ENCODE results near the gene MAD1L1.

MAD1L1 gene

GRCh38 chr7:2186166-2186565, 46.6 kb downstream of the MAD1L1 start:
- H3K9me3 ChIP-seq (ENCODE audit: control insufficient read depth, insufficient read depth, low read length) = 0 out of 2 replicates have a peak, but pooled peaks cover 9% of the 10 kb centered on the region
- no peaks in the 10 kb centered on the region for H3K4me1 ChIP-seq (ENCODE audit: control insufficient read depth, insufficient read depth, low read length)
- H3K27me3 ChIP-seq (ENCODE audit: control insufficient read depth, insufficient read depth, low read length) = no peaks in the 10 kb centered on the region
- no peak overlapping the region for H3K4me3 ChIP-seq (ENCODE audit: low read depth, low read length)
- H3K9ac ChIP-seq (ENCODE audit: low read depth, low read length) = no peak overlapping the region
- H3K27ac ChIP-seq (ENCODE audit: low read depth, low read length) = no peak overlapping the region
- no peaks in the 10 kb centered on the region; the same call in 1 of the 2 replicates for H3K36me3 ChIP-seq (ENCODE audit: control insufficient read depth, insufficient read depth, low read length)

GRCh38 chr7:2185715-2186114, 47.0 kb downstream of the MAD1L1 start:
- H3K4me3 ChIP-seq (ENCODE audit: low read depth, low read length) = no peak overlapping the region
- no peaks in the 10 kb centered on the region; the same call in 1 of the 2 replicates for H3K36me3 ChIP-seq (ENCODE audit: control insufficient read depth, insufficient read depth, low read length)
- no peaks in the 10 kb centered on the region for H3K4me1 ChIP-seq (ENCODE audit: control insufficient read depth, insufficient read depth, low read length)
- no peak overlapping the region for H3K9ac ChIP-seq (ENCODE audit: low read depth, low read length)
- 0 out of 2 replicates have a peak, but pooled peaks cover 9% of the 10 kb centered on the region for H3K9me3 ChIP-seq (ENCODE audit: control insufficient read depth, insufficient read depth, low read length)
- no peak overlapping the region for H3K27ac ChIP-seq (ENCODE audit: low read depth, low read length)
- no peaks in the 10 kb centered on the region for H3K27me3 ChIP-seq (ENCODE audit: control insufficient read depth, insufficient read depth, low read length)

GRCh38 chr7:2182461-2182860, 50.3 kb downstream of the MAD1L1 start:
- H3K9ac ChIP-seq (ENCODE audit: low read depth, low read length) = no peak overlapping the region
- H3K4me1 ChIP-seq (ENCODE audit: control insufficient read depth, insufficient read depth, low read length) = no peaks in the 10 kb centered on the region

GRCh38 chr7:2181077-2181854, 51.5 kb downstream of the MAD1L1 start:
- no peaks in the 10 kb centered on the region for H3K4me1 ChIP-seq (ENCODE audit: control insufficient read depth, insufficient read depth, low read length)
- H3K9ac ChIP-seq (ENCODE audit: low read depth, low read length) = no peak overlapping the region

More at GRCh38 chr7:2182461-2182860, 50.3 kb downstream of the MAD1L1 start:
- Histone ChIP-seq H3K27ac (ENCODE audit: low read depth, low read length) (no peak overlapping the region), H3K9me3 (ENCODE audit: control insufficient read depth, insufficient read depth, low read length) (no peaks in the 10 kb centered on the region), H3K4me3 (ENCODE audit: low read depth, low read length) (no peak overlapping the region), H3K27me3 (ENCODE audit: control insufficient read depth, insufficient read depth, low read length) (no peaks in the 10 kb centered on the region), H3K36me3 (ENCODE audit: control insufficient read depth, insufficient read depth, low read length) (no peaks in the 10 kb centered on the region; the same call in 1 of the 2 replicates)

GRCh38 chr7:2180081-2180480, 52.7 kb downstream of the MAD1L1 start:
- Histone ChIP-seq H3K9ac (ENCODE audit: low read depth, low read length) (no peak overlapping the region), H3K27me3 (ENCODE audit: control insufficient read depth, insufficient read depth, low read length) (no peaks in the 10 kb centered on the region), H3K4me1 (ENCODE audit: control insufficient read depth, insufficient read depth, low read length) (no peaks in the 10 kb centered on the region), H3K9me3 (ENCODE audit: control insufficient read depth, insufficient read depth, low read length) (no peaks in the 10 kb centered on the region), H3K27ac (ENCODE audit: low read depth, low read length) (no peak overlapping the region), H3K36me3 (ENCODE audit: control insufficient read depth, insufficient read depth, low read length) (peaks cover 7% of the 10 kb centered on the region; the same call in 1 of the 2 replicates), H3K4me3 (ENCODE audit: low read depth, low read length) (no peak overlapping the region)

More at GRCh38 chr7:2181077-2181854, 51.5 kb downstream of the MAD1L1 start:
- Histone ChIP-seq H3K36me3 (ENCODE audit: control insufficient read depth, insufficient read depth, low read length) (peaks cover 7% of the 10 kb centered on the region; the same call in 1 of the 2 replicates), H3K27ac (ENCODE audit: low read depth, low read length) (no peak overlapping the region), H3K27me3 (ENCODE audit: control insufficient read depth, insufficient read depth, low read length) (no peaks in the 10 kb centered on the region), H3K4me3 (ENCODE audit: low read depth, low read length) (no peak overlapping the region), H3K9me3 (ENCODE audit: control insufficient read depth, insufficient read depth, low read length) (no peaks in the 10 kb centered on the region)

GRCh38 chr7:2175514-2175913, 57.2 kb downstream of the MAD1L1 start:
- no peaks in the 10 kb centered on the region for H3K27me3 ChIP-seq (ENCODE audit: control insufficient read depth, insufficient read depth, low read length)
- no peak overlapping the region for H3K9ac ChIP-seq (ENCODE audit: low read depth, low read length)
- no peaks in the 10 kb centered on the region for H3K9me3 ChIP-seq (ENCODE audit: control insufficient read depth, insufficient read depth, low read length)
- H3K36me3 ChIP-seq (ENCODE audit: control insufficient read depth, insufficient read depth, low read length) = peaks cover 16% of the 10 kb centered on the region
- no peaks in the 10 kb centered on the region for H3K4me1 ChIP-seq (ENCODE audit: control insufficient read depth, insufficient read depth, low read length)
- H3K27ac ChIP-seq (ENCODE audit: low read depth, low read length) = no peak overlapping the region
- no peak overlapping the region for H3K4me3 ChIP-seq (ENCODE audit: low read depth, low read length)

- Histone ChIP-seq H3K9me3 (ENCODE audit: control insufficient read depth, insufficient read depth, low read length) (no peaks in the 10 kb centered on the region), H3K36me3 (ENCODE audit: control insufficient read depth, insufficient read depth, low read length) (peaks cover 20% of the 10 kb centered on the region), H3K27ac (ENCODE audit: low read depth, low read length) (no peak overlapping the region), H3K27me3 (ENCODE audit: control insufficient read depth, insufficient read depth, low read length) (no peaks in the 10 kb centered on the region), H3K4me1 (ENCODE audit: control insufficient read depth, insufficient read depth, low read length) (no peaks in the 10 kb centered on the region), H3K4me3 (ENCODE audit: low read depth, low read length) (no peak overlapping the region), H3K9ac (ENCODE audit: low read depth, low read length) (no peak overlapping the region)
Measured at GRCh38 chr7:2175091-2175490, 57.7 kb downstream of the MAD1L1 start.

- Histone ChIP-seq H3K4me3 (ENCODE audit: low read depth, low read length) (no peak overlapping the region), H3K9me3 (ENCODE audit: control insufficient read depth, insufficient read depth, low read length) (no peaks in the 10 kb centered on the region), H3K27me3 (ENCODE audit: control insufficient read depth, insufficient read depth, low read length) (no peaks in the 10 kb centered on the region), H3K4me1 (ENCODE audit: control insufficient read depth, insufficient read depth, low read length) (no peaks in the 10 kb centered on the region), H3K9ac (ENCODE audit: low read depth, low read length) (no peak overlapping the region), H3K27ac (ENCODE audit: low read depth, low read length) (no peak overlapping the region), H3K36me3 (ENCODE audit: control insufficient read depth, insufficient read depth, low read length) (peaks cover 30% of the 10 kb centered on the region)
Measured at GRCh38 chr7:2173189-2173827, 59.4 kb downstream of the MAD1L1 start.

GRCh38 chr7:2172311-2173188, 60.2 kb downstream of the MAD1L1 start:
- H3K27ac ChIP-seq (ENCODE audit: low read depth, low read length) = no peak overlapping the region
- no peaks in the 10 kb centered on the region for H3K4me1 ChIP-seq (ENCODE audit: control insufficient read depth, insufficient read depth, low read length)
- no peak overlapping the region for H3K9ac ChIP-seq (ENCODE audit: low read depth, low read length)

GRCh38 chr7:2171855-2172254, 60.9 kb downstream of the MAD1L1 start:
- Histone ChIP-seq H3K4me1 (ENCODE audit: control insufficient read depth, insufficient read depth, low read length) (no peaks in the 10 kb centered on the region), H3K36me3 (ENCODE audit: control insufficient read depth, insufficient read depth, low read length) (peaks cover 25% of the 10 kb centered on the region), H3K27ac (ENCODE audit: low read depth, low read length) (no peak overlapping the region), H3K4me3 (ENCODE audit: low read depth, low read length) (no peak overlapping the region), H3K9me3 (ENCODE audit: control insufficient read depth, insufficient read depth, low read length) (no peaks in the 10 kb centered on the region), H3K9ac (ENCODE audit: low read depth, low read length) (no peak overlapping the region), H3K27me3 (ENCODE audit: control insufficient read depth, insufficient read depth, low read length) (no peaks in the 10 kb centered on the region)

More at GRCh38 chr7:2172311-2173188, 60.2 kb downstream of the MAD1L1 start:
- no peaks in the 10 kb centered on the region for H3K9me3 ChIP-seq (ENCODE audit: control insufficient read depth, insufficient read depth, low read length)
- peaks cover 31% of the 10 kb centered on the region for H3K36me3 ChIP-seq (ENCODE audit: control insufficient read depth, insufficient read depth, low read length)
- no peak overlapping the region for H3K4me3 ChIP-seq (ENCODE audit: low read depth, low read length)
- H3K27me3 ChIP-seq (ENCODE audit: control insufficient read depth, insufficient read depth, low read length) = no peaks in the 10 kb centered on the region
